Measurements from ENCODE around the gene EPOP. TPM values are rescaled to one million over a fixed set of nuclear protein-coding genes. Genes with fewer than 3 reads are reported as not detected.

The EPOP gene
- total and polyA plus RNA-seq, 2 of the 8 experiments (the other 6 are each of a cell fraction or from before 2014, with no cell fraction given) = 1.5 to 3.3 TPM

GRCh38 chr17:38663125-38663751 is 11.5 kb downstream of the EPOP start (continued):
- TF ChIP-seq, protein P1, sequence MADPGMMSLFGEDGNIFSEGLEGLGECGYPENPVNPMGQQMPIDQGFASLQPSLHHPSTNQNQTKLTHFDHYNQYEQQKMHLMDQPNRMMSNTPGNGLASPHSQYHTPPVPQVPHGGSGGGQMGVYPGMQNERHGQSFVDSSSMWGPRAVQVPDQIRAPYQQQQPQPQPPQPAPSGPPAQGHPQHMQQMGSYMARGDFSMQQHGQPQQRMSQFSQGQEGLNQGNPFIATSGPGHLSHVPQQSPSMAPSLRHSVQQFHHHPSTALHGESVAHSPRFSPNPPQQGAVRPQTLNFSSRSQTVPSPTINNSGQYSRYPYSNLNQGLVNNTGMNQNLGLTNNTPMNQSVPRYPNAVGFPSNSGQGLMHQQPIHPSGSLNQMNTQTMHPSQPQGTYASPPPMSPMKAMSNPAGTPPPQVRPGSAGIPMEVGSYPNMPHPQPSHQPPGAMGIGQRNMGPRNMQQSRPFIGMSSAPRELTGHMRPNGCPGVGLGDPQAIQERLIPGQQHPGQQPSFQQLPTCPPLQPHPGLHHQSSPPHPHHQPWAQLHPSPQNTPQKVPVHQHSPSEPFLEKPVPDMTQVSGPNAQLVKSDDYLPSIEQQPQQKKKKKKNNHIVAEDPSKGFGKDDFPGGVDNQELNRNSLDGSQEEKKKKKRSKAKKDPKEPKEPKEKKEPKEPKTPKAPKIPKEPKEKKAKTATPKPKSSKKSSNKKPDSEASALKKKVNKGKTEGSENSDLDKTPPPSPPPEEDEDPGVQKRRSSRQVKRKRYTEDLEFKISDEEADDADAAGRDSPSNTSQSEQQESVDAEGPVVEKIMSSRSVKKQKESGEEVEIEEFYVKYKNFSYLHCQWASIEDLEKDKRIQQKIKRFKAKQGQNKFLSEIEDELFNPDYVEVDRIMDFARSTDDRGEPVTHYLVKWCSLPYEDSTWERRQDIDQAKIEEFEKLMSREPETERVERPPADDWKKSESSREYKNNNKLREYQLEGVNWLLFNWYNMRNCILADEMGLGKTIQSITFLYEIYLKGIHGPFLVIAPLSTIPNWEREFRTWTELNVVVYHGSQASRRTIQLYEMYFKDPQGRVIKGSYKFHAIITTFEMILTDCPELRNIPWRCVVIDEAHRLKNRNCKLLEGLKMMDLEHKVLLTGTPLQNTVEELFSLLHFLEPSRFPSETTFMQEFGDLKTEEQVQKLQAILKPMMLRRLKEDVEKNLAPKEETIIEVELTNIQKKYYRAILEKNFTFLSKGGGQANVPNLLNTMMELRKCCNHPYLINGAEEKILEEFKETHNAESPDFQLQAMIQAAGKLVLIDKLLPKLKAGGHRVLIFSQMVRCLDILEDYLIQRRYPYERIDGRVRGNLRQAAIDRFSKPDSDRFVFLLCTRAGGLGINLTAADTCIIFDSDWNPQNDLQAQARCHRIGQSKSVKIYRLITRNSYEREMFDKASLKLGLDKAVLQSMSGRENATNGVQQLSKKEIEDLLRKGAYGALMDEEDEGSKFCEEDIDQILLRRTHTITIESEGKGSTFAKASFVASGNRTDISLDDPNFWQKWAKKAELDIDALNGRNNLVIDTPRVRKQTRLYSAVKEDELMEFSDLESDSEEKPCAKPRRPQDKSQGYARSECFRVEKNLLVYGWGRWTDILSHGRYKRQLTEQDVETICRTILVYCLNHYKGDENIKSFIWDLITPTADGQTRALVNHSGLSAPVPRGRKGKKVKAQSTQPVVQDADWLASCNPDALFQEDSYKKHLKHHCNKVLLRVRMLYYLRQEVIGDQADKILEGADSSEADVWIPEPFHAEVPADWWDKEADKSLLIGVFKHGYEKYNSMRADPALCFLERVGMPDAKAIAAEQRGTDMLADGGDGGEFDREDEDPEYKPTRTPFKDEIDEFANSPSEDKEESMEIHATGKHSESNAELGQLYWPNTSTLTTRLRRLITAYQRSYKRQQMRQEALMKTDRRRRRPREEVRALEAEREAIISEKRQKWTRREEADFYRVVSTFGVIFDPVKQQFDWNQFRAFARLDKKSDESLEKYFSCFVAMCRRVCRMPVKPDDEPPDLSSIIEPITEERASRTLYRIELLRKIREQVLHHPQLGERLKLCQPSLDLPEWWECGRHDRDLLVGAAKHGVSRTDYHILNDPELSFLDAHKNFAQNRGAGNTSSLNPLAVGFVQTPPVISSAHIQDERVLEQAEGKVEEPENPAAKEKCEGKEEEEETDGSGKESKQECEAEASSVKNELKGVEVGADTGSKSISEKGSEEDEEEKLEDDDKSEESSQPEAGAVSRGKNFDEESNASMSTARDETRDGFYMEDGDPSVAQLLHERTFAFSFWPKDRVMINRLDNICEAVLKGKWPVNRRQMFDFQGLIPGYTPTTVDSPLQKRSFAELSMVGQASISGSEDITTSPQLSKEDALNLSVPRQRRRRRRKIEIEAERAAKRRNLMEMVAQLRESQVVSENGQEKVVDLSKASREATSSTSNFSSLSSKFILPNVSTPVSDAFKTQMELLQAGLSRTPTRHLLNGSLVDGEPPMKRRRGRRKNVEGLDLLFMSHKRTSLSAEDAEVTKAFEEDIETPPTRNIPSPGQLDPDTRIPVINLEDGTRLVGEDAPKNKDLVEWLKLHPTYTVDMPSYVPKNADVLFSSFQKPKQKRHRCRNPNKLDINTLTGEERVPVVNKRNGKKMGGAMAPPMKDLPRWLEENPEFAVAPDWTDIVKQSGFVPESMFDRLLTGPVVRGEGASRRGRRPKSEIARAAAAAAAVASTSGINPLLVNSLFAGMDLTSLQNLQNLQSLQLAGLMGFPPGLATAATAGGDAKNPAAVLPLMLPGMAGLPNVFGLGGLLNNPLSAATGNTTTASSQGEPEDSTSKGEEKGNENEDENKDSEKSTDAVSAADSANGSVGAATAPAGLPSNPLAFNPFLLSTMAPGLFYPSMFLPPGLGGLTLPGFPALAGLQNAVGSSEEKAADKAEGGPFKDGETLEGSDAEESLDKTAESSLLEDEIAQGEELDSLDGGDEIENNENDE (IDR thresholded peaks at IDR 0.05; ENCODE audit: insufficient replicate concordance, low read length) = no peak
- TF ChIP-seq TBP (IDR thresholded peaks at IDR 0.05; ENCODE audit: low read depth, low read length) = peak; percentile 84
- no peak for TF ChIP-seq CHD1 (IDR thresholded peaks at IDR 0.05; ENCODE audit: low read depth, low read length)
- no peak for TF ChIP-seq ZNF274 (IDR thresholded peaks at IDR 0.05; ENCODE audit: borderline replicate concordance, extremely low read depth, low read length)
- no peak for TF ChIP-seq SIRT6 (IDR thresholded peaks at IDR 0.05; ENCODE audit: low read length)
- TF ChIP-seq ATF2 (IDR thresholded peaks at IDR 0.05; ENCODE audit: low read length) = no peak
- no peak for TF ChIP-seq HDAC2 (IDR thresholded peaks at IDR 0.05; ENCODE audit: borderline replicate concordance in 1 of 2, low read depth in 2 of 2, low read length in 2 of 2)
- 0 out of 2 replicates have a peak, but pooled peaks have one; percentile 25 for TF ChIP-seq MAFK (IDR thresholded peaks at IDR 0.05; ENCODE audit: low read depth, low read length)
- TF ChIP-seq KDM5A (IDR thresholded peaks at IDR 0.05; ENCODE audit: low read length) = no peak
